BLaER1 treated with 17β-estradiol and CSF1 and Interleukin-3, amounts not matched to agents 10 nM and 100 nM (cell line): Measurements from ENCODE around the gene GPRC5D.

Experiments
- H3K27ac ChIP-seq, 11 experiments: shearing (Covaris generic); formaldehyde crosslinking; 2 replicates each; pipeline ENCODE4 v1.8.1; 2022
- H3K27me3 ChIP-seq, 11 experiments: shearing (Covaris generic); formaldehyde crosslinking; 2 replicates each; pipeline ENCODE4 v1.8.1; 2022
- H3K36me3 ChIP-seq, 11 experiments: shearing (Covaris generic); formaldehyde crosslinking; 2 replicates each; pipeline ENCODE4 v1.8.1; 2022
- H3K4me1 ChIP-seq, 10 experiments: shearing (Covaris generic); formaldehyde crosslinking; 2 replicates each; pipeline ENCODE4 v1.8.1; 2022
- H3K4me2 ChIP-seq, 11 experiments: shearing (Covaris generic); formaldehyde crosslinking; 2 replicates each; pipeline ENCODE4 v1.8.1; 2022
- H3K4me3 ChIP-seq, 10 experiments: shearing (Covaris generic); formaldehyde crosslinking; 2 replicates each; pipeline ENCODE4 v1.8.1; 2022
- H3K9ac ChIP-seq, 11 experiments: shearing (Covaris generic); formaldehyde crosslinking; 2 replicates each; pipeline ENCODE4 v1.8.1; 2022
- H3K9me3 ChIP-seq, 11 experiments: shearing (Covaris generic); formaldehyde crosslinking; replicated peaks in 1 of 11; 2 replicates each; pipeline ENCODE4 v1.8.1; 2022
- H4K20me1 ChIP-seq, 11 experiments: shearing (Covaris generic); formaldehyde crosslinking; 2 replicates each; pipeline ENCODE4 v1.8.1; 2022
- Cebpa-rat ChIP-seq, 11 experiments: shearing (Covaris generic); IDR thresholded peaks; 2 replicates each; pipeline ENCODE4 v1.8.1; 2022

Gene GPRC5D

GRCh38 chr12:12908711-12909110, 43.3 kb downstream of the GPRC5D start:
- peak overlapping the region in 4 of 11 experiments; percentile 2 to 59 (median 18); a peak in 2 of 22 replicates for H3K27ac ChIP-seq
- no peak for TF ChIP-seq Cebpa-rat (IDR thresholded peaks at IDR 0.05)
- H3K4me2 ChIP-seq = peak overlapping the region; percentile 69 to 87 (median 81); a peak in 21 of 22 replicates
- H3K36me3 ChIP-seq = no peaks in the 10 kb centered on the region
- H3K4me3 ChIP-seq = no peak overlapping the region
- H4K20me1 ChIP-seq = no peaks in the 10 kb centered on the region
- H3K4me1 ChIP-seq = peaks cover 45 to 63% (median 58%) of the 10 kb centered on the region in 10 experiments
- H3K27me3 ChIP-seq = no peaks in the 10 kb centered on the region; a peak in 1 of 22 replicates
- H3K9ac ChIP-seq = no peak overlapping the region
- H3K9me3 ChIP-seq = no peaks in the 10 kb centered on the region

DNA sequence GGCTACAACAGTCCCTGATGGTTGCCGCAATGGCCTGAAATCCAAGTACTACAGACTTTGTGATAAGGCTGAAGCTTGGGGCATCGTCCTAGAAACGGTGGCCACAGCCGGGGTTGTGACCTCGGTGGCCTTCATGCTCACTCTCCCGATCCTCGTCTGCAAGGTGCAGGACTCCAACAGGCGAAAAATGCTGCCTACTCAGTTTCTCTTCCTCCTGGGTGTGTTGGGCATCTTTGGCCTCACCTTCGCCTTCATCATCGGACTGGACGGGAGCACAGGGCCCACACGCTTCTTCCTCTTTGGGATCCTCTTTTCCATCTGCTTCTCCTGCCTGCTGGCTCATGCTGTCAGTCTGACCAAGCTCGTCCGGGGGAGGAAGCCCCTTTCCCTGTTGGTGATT, 43.7 kb downstream of the GPRC5D start:
- Histone ChIP-seq H3K27ac (no peak overlapping the region), H3K9me3 (no peaks in the 10 kb centered on the region), H3K36me3 (no peaks in the 10 kb centered on the region), H3K4me1 (peaks cover 45 to 63% (median 58%) of the 10 kb centered on the region in 10 experiments), H3K4me3 (no peak overlapping the region), H3K4me2 (peak overlapping the region in 3 of 11 experiments; percentile 70 to 81 (median 79); a peak in 3 of 22 replicates), H4K20me1 (no peaks in the 10 kb centered on the region), H3K27me3 (no peaks in the 10 kb centered on the region), H3K9ac (no peak overlapping the region)
- TF ChIP-seq Cebpa-rat (IDR thresholded peaks at IDR 0.05) = no peak

GRCh38 chr12:12907552-12907951, 44.4 kb downstream of the GPRC5D start:
- no peak overlapping the region for H3K27ac ChIP-seq
- no peaks in the 10 kb centered on the region for H3K36me3 ChIP-seq
- H4K20me1 ChIP-seq = no peaks in the 10 kb centered on the region
- no peaks in the 10 kb centered on the region for H3K27me3 ChIP-seq
- no peak overlapping the region for H3K9ac ChIP-seq
- no peak overlapping the region for H3K4me3 ChIP-seq
- peaks cover 41 to 59% (median 53%) of the 10 kb centered on the region in 10 experiments for H3K4me1 ChIP-seq
- H3K9me3 ChIP-seq = no peaks in the 10 kb centered on the region
- no peak overlapping the region for H3K4me2 ChIP-seq
- TF ChIP-seq Cebpa-rat (IDR thresholded peaks at IDR 0.05) = no peak

- Histone ChIP-seq H3K9me3 (no peaks in the 10 kb centered on the region), H4K20me1 (no peaks in the 10 kb centered on the region), H3K4me3 (no peak overlapping the region), H3K9ac (no peak overlapping the region), H3K27ac (peak overlapping the region in 1 of 11 experiments; percentile 17; a peak in 2 of 22 replicates), H3K36me3 (no peaks in the 10 kb centered on the region), H3K4me2 (peak overlapping the region; percentile 45 to 74 (median 60)), H3K4me1 (peaks cover 17 to 40% (median 26%) of the 10 kb centered on the region in 10 experiments), H3K27me3 (no peaks in the 10 kb centered on the region)
- TF ChIP-seq Cebpa-rat (IDR thresholded peaks at IDR 0.05) = no peak
Measured at GRCh38 chr12:12903642-12904609, 48.0 kb downstream of the GPRC5D start.

DNA sequence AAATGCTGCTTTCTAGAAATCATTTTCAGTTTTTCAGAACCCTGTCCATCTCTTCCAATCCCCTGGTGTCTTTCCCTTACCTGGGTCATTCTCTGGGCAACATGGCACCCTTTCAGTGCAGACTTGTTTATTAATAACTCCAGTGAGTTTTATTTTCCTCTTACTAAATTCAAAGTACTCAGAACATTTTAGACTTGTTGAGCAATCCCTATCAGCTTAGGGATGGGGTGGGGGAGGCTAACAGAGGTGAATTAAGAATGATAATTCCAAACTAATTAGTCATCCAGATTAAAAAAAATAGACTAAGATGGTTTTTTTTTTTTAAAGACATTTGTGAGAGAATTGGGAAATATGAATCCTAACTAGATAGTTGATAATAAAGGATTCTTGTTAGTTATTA, 49.9 kb downstream of the GPRC5D start:
- TF ChIP-seq Cebpa-rat (IDR thresholded peaks at IDR 0.05) = no peak
- no peak overlapping the region for H3K27ac ChIP-seq
- H4K20me1 ChIP-seq = no peaks in the 10 kb centered on the region
- H3K27me3 ChIP-seq = no peaks in the 10 kb centered on the region
- H3K4me1 ChIP-seq = peaks cover 13 to 37% (median 19%) of the 10 kb centered on the region in 10 experiments
- no peak overlapping the region for H3K9ac ChIP-seq
- H3K4me3 ChIP-seq = no peak overlapping the region
- no peaks in the 10 kb centered on the region for H3K36me3 ChIP-seq
- no peaks in the 10 kb centered on the region for H3K9me3 ChIP-seq
- H3K4me2 ChIP-seq = no peak overlapping the region

DNA sequence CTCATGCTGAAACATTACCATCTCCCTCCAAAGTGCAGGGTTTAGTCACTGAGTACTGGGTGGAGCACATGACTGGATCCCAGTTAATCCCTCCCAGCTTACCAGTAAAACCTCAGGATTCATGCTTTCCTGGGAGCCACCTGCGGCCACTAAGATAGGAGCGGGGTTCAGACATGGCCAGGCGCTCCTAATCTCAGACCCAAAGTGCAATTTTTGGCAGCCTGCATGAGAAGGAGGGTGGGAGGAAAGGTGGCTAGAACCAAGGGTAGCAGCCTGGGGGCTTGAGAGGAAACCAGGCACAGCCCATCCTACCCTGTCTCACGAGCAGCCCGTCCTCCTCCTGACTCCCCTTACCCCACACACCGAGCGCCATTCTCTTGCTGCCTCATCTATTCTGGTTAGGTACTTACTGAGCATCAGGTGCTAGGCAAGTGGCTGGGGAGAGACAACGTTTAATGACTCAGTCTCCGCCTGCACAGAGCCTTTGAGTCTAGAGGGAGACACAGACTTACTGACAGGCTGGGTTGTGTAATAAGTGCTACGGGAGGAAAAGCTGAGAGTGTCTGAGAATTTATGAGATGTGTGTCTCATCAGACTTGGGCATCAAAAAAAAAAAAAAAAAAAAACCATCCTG, 50.7 kb downstream of the GPRC5D start:
- H3K4me2 ChIP-seq = no peak overlapping the region
- H3K27ac ChIP-seq = no peak overlapping the region
- no peak overlapping the region for H3K9ac ChIP-seq
- H3K27me3 ChIP-seq = no peaks in the 10 kb centered on the region
- no peaks in the 10 kb centered on the region for H3K36me3 ChIP-seq
- H3K4me1 ChIP-seq = peaks cover 13 to 37% (median 19%) of the 10 kb centered on the region in 10 experiments
- H3K4me3 ChIP-seq = no peak overlapping the region
- no peaks in the 10 kb centered on the region for H4K20me1 ChIP-seq
- H3K9me3 ChIP-seq = no peaks in the 10 kb centered on the region
- TF ChIP-seq Cebpa-rat (IDR thresholded peaks at IDR 0.05) = no peak

DNA sequence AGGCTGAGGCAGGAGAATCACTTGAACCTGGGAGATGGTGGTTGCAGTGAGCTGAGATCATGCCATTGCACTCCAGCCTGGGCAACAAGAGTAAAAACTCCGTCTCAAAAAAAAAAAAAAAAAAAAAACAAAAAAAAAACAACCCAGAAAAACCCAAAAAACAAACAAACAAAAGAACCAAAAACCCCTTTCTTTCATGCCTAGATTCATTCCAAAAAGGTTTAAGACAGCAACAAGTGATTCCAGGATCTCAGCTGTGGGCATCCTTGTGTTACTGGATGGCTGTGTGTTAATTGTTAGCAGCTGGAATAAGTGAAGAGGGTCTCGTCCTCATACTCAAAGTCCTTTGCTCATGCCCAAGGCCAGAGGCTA, 51.2 kb downstream of the GPRC5D start:
- Histone ChIP-seq H3K36me3 (no peaks in the 10 kb centered on the region), H3K27ac (no peak overlapping the region), H3K27me3 (no peaks in the 10 kb centered on the region), H4K20me1 (no peaks in the 10 kb centered on the region), H3K4me2 (0 out of 22 replicates have a peak overlapping the region, but pooled peaks of 1 of the 11 experiments have one; percentile 22), H3K4me1 (peaks cover 13 to 37% (median 19%) of the 10 kb centered on the region in 10 experiments), H3K9ac (no peak overlapping the region), H3K9me3 (no peaks in the 10 kb centered on the region), H3K4me3 (no peak overlapping the region)
- no peak for TF ChIP-seq Cebpa-rat (IDR thresholded peaks at IDR 0.05)

DNA sequence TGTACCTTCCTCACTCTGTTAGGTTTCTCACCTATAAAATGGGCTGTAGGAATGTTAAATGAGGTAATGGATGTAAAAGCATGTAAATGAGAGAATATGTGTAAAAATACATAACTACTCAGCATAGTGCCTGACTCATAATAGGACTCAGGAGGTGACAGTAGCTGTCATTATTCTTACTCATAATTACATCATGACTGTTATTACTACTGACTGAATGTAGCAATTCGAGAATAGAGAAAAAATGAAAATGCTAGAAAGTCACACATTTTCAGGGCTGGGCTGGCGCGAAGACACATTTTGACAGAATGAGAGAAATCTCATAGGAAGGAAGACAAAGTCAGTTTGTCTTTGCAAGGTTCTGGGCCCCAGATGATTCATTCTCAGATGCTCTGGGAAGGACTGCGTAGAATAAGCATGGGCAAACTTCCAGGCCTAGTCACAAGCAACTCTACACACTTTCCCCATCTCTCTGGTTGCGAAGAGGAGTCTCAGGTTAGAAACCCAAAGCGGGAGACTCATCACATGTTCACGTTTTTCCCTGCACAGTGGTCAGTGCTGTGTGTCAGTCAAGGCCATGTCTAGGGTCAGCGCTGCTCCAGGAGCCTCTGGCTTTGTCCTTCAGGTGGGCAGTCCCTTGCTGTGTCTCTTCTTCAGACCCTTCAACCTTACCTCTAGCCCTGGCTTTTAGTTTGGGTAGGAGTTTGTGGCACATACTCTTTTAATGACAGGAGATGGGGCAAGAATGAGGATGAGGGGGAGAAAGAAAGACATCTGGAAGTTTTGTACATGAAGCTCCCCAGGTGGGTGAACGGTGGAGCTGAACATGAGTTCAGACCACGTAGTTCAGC, 52.2 kb downstream of the GPRC5D start:
- Histone ChIP-seq H3K4me1 (peaks cover 13 to 37% (median 19%) of the 10 kb centered on the region in 10 experiments), H4K20me1 (no peaks in the 10 kb centered on the region), H3K9me3 (no peaks in the 10 kb centered on the region), H3K27ac (no peak overlapping the region; a peak in 1 of 22 replicates), H3K36me3 (no peaks in the 10 kb centered on the region), H3K4me3 (no peak overlapping the region), H3K9ac (no peak overlapping the region), H3K27me3 (no peaks in the 10 kb centered on the region), H3K4me2 (peak overlapping the region in 4 of 11 experiments; percentile 8 to 62 (median 36); a peak in 6 of 22 replicates)
- no peak for TF ChIP-seq Cebpa-rat (IDR thresholded peaks at IDR 0.05)
